ENCODE results near the gene CNTNAP2.

Gene CNTNAP2

GRCh38 chr7:147022056-147022455 is 905.5 kb downstream of the CNTNAP2 start:
- no peak for DNase-seq (ENCODE audit: low read depth)

GRCh38 chr7:147023440-147023839 is 906.8 kb downstream of the CNTNAP2 start:
- DNase-seq (ENCODE audit: low read depth), result no peak

- no peak for DNase-seq (ENCODE audit: low read depth)
Observed at GRCh38 chr7:147029953-147030352, 913.4 kb downstream of the CNTNAP2 start.

GRCh38 chr7:147033641-147034040 is 917.0 kb downstream of the CNTNAP2 start:
- DNase-seq (ENCODE audit: low read depth), result no peak

GRCh38 chr7:147041438-147041837 is 924.8 kb downstream of the CNTNAP2 start:
- DNase-seq (ENCODE audit: low read depth), result no peak

GRCh38 chr7:147044941-147045340 is 928.3 kb downstream of the CNTNAP2 start:
- DNase-seq (ENCODE audit: low read depth), result no peak

GRCh38 chr7:147047696-147048095 is 931.1 kb downstream of the CNTNAP2 start:
- DNase-seq (ENCODE audit: low read depth), result no peak

- DNase-seq (ENCODE audit: low read depth), result no peak
Observed at GRCh38 chr7:147048864-147049263, 932.3 kb downstream of the CNTNAP2 start.

- no peak for DNase-seq (ENCODE audit: low read depth)
Observed at GRCh38 chr7:147052818-147053217, 936.2 kb downstream of the CNTNAP2 start.

- no peak for DNase-seq (ENCODE audit: low read depth)
Observed at GRCh38 chr7:147053746-147054145, 937.1 kb downstream of the CNTNAP2 start.

GRCh38 chr7:147060070-147060469 is 943.5 kb downstream of the CNTNAP2 start:
- no peak for DNase-seq (ENCODE audit: low read depth)

- no peak for DNase-seq (ENCODE audit: low read depth)
Observed at GRCh38 chr7:147062897-147063296, 946.3 kb downstream of the CNTNAP2 start.

GRCh38 chr7:147068842-147069241 is 952.2 kb downstream of the CNTNAP2 start:
- no peak for DNase-seq (ENCODE audit: low read depth)

- DNase-seq (ENCODE audit: low read depth), result no peak
Observed at GRCh38 chr7:147069771-147070170, 953.2 kb downstream of the CNTNAP2 start.

- DNase-seq (ENCODE audit: low read depth), result no peak
Observed at GRCh38 chr7:147070886-147071285, 954.3 kb downstream of the CNTNAP2 start.

GRCh38 chr7:147071536-147071935 is 954.9 kb downstream of the CNTNAP2 start:
- no peak for DNase-seq (ENCODE audit: low read depth)

GRCh38 chr7:147078312-147078711 is 961.7 kb downstream of the CNTNAP2 start:
- DNase-seq (ENCODE audit: low read depth), result no peak

GRCh38 chr7:147079083-147079482 is 962.5 kb downstream of the CNTNAP2 start:
- no peak for DNase-seq (ENCODE audit: low read depth)

GRCh38 chr7:147079921-147080420 is 963.4 kb downstream of the CNTNAP2 start:
- no peak for DNase-seq (ENCODE audit: low read depth)

GRCh38 chr7:147081117-147081516 is 964.5 kb downstream of the CNTNAP2 start:
- DNase-seq (ENCODE audit: low read depth), result no peak

- DNase-seq (ENCODE audit: low read depth), result no peak
Observed at GRCh38 chr7:147089051-147089461, 972.5 kb downstream of the CNTNAP2 start.

- DNase-seq (ENCODE audit: low read depth), result no peak
Observed at GRCh38 chr7:147089608-147090007, 973.0 kb downstream of the CNTNAP2 start.

- no peak for DNase-seq (ENCODE audit: low read depth)
Observed at GRCh38 chr7:147096629-147097028, 980.0 kb downstream of the CNTNAP2 start.

- no peak for DNase-seq (ENCODE audit: low read depth)
Observed at GRCh38 chr7:147103224-147103623, 986.6 kb downstream of the CNTNAP2 start.

- DNase-seq (ENCODE audit: low read depth), result no peak
Observed at GRCh38 chr7:147106746-147107145, 990.1 kb downstream of the CNTNAP2 start.

Measured in stimulated activated CD8-positive, alpha-beta memory T cell treated with anti-CD3 and anti-CD28 coated beads, Interleukin-15, amount 100 ng/mL, for 24 hours (primary cell).